Stimulated activated CD4-positive, alpha-beta T cell treated with anti-CD3 and anti-CD28 coated beads, Interleukin-12 subunit alpha, Interleukin-12 subunit beta, amount 100 ng/mL, for 4 hours (primary cell): ENCODE data around the gene EPHB2.
"Not testable (repeated sequence)": the region's sequence is repeated elsewhere in the genome, so short reads cannot be mapped to it uniquely, and the experiment has no call there.

Source experiments
- DNase-seq: peaks from one replicate; pipeline ENCODE4 v3.0.0-alpha.2; 2020

The EPHB2 gene

GRCh38 chr1:22710701-22711049, at the start of gene EPHB2:
Gene EPHB2 (plus strand): TSS chr1:22710839. CDS start chr1:22710983, 144 bp downstream.
- peak; percentile 25 for DNase-seq

GRCh38 chr1:22661880-22662279, 48.8 kb upstream of the EPHB2 start:
- no peak for DNase-seq

GRCh38 chr1:22662318-22662717, 48.3 kb upstream of the EPHB2 start:
- no peak for DNase-seq

- no peak for DNase-seq
These were observed 47.6 kb upstream of the EPHB2 start for GRCh38 chr1:22662986-22663408.

- DNase-seq: no peak
These were observed 44.9 kb upstream of the EPHB2 start for GRCh38 chr1:22665752-22666151.

GRCh38 chr1:22666412-22666811, 44.2 kb upstream of the EPHB2 start:
- no peak for DNase-seq

- DNase-seq: not testable (repeated sequence)
These were observed 41.8 kb upstream of the EPHB2 start for GRCh38 chr1:22668840-22669239.

GRCh38 chr1:22670352-22670975, 40.2 kb upstream of the EPHB2 start:
- no peak for DNase-seq

- no peak for DNase-seq
These were observed 38.6 kb upstream of the EPHB2 start for GRCh38 chr1:22671999-22672398.

- peak; percentile 7 for DNase-seq
These were observed 36.9 kb upstream of the EPHB2 start for GRCh38 chr1:22673486-22674409.

GRCh38 chr1:22674410-22674749, 36.3 kb upstream of the EPHB2 start:
- DNase-seq: no peak

- not testable (repeated sequence) for DNase-seq
These were observed 34.5 kb upstream of the EPHB2 start for GRCh38 chr1:22676151-22676550.

GRCh38 chr1:22676916-22677583, 33.6 kb upstream of the EPHB2 start:
- DNase-seq: no peak

- no peak for DNase-seq
These were observed 32.4 kb upstream of the EPHB2 start for GRCh38 chr1:22677931-22678896.

GRCh38 chr1:22680726-22681125, 29.9 kb upstream of the EPHB2 start:
- no peak for DNase-seq

GRCh38 chr1:22681556-22682276, 28.9 kb upstream of the EPHB2 start:
- no peak for DNase-seq

GRCh38 chr1:22683547-22683946, 27.1 kb upstream of the EPHB2 start:
- no peak for DNase-seq

GRCh38 chr1:22685591-22686059, 25.0 kb upstream of the EPHB2 start:
- DNase-seq: no peak

- DNase-seq: no peak
These were observed 23.4 kb upstream of the EPHB2 start for GRCh38 chr1:22687191-22687590.

GRCh38 chr1:22688466-22688865, 22.2 kb upstream of the EPHB2 start:
- DNase-seq: no peak

GRCh38 chr1:22689505-22689904, 21.1 kb upstream of the EPHB2 start:
- no peak for DNase-seq
